Fibroblast of gingiva (primary cell): ENCODE measurements around the gene LILRB3.
"Not testable (repeated sequence)": the region's sequence is repeated elsewhere in the genome, so short reads cannot be mapped to it uniquely, and the experiment has no call there.

Source experiments
- DNase-seq: peaks from one replicate; pipeline ENCODE4 v3.0.0-alpha.2; 2011; ENCODE audit warnings: low read depth

The LILRB3 gene

DNA sequence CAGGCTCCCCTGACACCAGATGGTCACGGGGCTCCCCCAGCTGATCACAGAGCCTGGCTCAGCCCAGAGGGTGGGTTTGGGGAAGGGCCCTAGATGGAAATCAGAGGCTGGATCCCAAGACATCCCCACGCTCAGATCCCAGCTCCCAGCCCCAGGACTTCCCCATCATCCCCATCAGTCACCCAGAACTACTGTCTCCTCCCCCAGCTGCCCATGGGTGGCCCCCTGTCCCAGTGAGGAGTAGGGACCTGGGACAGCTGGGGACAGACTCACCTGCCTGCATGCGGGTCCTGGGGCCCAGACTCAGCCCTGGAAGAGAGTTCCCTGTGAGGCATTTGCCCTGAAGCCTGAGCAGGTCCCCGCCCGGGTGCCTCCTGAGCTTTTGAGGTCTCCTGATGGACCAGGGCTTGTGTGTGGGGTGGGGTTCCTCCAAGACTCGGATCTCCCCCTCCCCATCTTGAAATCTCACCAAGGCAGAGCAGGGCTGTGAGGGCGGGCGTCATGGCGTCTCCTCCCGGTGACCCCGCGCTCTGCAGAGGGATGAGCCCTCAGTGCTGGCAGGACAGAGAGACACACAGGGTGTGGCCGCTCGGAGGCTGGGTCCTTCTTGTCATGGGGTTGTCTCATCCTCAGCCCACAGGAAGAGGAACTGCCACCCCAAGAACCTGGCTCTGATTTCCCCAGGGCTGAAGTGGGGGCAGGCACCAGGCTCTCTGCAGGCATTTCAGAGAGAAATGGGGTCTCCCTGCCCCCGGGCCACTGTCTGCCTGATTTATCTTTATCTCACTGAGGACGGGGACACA, at the start of gene LILRB3:
Gene LILRB3 (minus strand): TSS at position 534 of the 803 bp plus-strand sequence. CDS start 31 bp downstream, at position 503.
- not testable (repeated sequence) for DNase-seq

DNA sequence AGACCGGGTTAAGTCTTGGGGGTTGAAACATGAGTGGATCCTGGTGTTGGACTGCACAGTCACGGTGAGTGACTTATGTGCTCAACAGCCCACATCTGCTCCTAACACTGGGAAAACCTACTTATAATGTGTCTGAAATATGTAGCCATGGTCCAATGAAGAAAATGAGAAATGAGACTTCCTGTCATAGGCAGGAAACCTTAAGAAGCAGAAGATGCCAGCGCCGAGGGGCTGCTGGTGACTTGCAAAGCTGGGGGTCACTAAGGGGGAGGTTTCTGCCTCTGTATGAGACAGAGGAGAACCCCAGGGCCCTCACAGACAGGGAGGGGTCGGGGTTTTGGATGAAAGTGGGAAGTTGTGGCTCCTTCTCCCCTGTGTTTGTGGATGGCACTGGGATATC, 49.4 kb upstream of the LILRB3 start:
- DNase-seq, result not testable (repeated sequence)

- DNase-seq, result not testable (repeated sequence)
These were observed 48.8 kb upstream of the LILRB3 start for GRCh38 chr19:54271587-54271986.

- DNase-seq, result no peak
These were observed 48.3 kb upstream of the LILRB3 start for GRCh38 chr19:54271106-54271505.

DNA sequence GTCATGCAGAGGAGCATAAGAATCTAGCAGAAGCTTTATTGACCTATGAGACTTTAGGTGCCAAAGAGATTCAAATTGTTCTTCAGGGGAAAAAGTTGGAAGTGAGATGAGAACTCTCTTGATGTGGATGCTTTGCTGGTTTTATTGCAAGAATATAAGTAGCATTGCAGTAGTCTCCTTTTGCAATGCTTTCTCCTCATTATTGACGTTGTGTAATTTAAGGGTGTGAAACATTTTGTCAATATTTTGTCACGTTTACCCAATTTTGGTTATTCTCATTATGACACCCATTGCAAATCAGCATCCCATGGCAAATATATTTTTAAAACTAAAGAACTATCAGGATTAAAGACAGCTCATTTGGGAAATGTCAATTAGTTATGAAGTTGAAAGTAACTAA, 46.1 kb upstream of the LILRB3 start:
- no peak for DNase-seq

- peak; percentile 30 for DNase-seq
These were observed 43.3 kb upstream of the LILRB3 start for GRCh38 chr19:54266133-54266532.

DNA sequence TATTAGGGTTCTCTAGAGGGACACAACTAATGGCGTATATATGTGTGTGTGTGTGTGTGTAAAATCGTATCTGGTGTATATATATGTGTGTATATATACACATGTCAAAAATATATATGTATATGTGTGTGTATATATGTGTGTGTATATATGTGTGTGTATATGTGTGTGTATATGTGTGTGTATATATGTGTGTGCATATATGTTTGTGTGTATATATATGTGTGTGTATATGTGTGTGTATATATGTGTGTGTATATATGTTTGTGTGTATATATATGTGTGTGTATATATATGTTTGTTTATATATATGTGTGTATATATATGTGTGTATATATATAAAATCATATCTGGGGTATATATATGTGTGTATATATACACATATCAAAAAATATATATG, 39.7 kb upstream of the LILRB3 start:
- no peak for DNase-seq

DNA sequence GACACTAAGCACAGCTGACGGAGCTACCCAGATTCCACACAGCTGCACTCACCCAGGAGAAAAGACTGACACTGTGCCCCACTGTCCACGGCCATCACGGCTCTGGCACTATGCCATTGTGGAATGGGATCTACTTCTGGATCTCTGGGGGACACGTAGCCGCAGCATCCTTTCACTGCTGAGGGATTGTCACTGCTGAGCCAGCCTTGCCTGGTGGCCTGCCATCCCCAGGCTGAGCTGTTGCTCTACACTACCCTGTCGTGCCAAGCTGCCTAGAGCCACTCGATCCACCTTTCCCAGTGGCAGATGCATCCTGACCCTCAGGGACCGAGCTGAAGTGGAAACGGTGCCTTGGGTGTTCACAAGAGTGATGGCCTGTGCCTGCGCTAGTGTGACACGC, 39.3 kb upstream of the LILRB3 start:
- DNase-seq, result no peak

DNA sequence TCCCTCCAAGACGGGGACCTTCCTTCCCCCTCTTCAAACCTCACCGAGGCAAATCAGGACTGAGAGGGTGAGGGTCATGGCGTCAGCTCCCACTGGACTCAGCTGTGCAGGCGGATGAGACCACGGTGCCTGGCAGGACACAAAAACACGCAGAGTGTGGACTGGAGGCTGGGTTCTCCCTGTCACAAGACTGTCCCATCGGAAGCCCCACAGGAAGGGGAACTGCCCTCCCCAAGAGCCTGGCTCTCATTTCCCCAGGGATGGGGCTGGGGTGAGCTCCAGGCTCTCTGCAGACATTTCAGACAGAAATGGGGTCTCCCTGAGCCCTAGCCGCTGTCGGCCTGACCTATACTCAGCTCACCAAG, 34.3 kb upstream of the LILRB3 start, which contains the start of gene LILRB5:
Gene LILRB5 (minus strand): TSS at position 158 of the 365 bp plus-strand sequence. CDS start 80 bp downstream, at position 78.
- DNase-seq, result no peak

DNA sequence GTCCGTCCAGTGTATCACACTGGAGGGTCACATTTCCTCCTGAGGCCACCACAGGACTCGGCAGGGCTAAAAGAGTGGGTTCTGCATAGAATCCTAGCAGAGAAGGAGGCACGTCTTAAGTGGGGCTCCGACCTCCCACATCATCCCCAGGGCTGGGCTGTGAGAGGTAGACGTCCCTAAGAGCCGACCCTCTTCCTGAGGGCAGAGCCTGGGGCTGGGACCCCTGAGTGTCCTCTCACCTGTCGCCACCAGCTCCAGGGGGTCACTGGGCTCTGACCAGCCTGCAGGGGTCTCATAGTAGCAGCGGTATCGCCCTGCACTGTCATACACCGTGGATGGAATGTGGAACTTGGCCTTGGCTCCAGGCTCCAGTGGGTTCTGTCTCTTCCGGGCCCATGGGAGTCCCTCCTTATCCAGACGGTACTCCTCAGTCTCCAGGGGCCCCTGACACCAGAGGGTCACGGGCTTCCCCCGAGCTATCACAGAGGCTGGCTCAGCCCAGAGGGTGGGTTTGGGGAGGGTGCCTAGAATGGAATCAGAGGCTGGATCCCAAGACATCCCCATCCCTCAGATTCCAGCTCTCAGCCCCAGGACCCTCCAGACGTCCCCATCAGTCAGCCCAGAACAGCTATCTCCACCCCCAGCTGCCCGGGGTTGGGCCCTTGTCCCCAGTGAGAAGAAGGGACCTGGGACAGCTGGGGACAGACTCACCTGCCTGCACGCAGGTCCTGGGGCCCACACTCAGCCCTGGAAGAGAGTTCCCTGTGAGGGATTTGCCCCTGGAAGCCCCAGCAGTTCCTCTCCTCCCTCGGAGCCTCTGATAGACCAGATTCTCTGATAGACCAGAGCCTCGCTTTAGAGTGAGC, 33.7 kb upstream of the LILRB3 start:
- DNase-seq, result no peak

GRCh38 chr19:54255105-54255775, 32.4 kb upstream of the LILRB3 start:
- DNase-seq, result no peak

DNA sequence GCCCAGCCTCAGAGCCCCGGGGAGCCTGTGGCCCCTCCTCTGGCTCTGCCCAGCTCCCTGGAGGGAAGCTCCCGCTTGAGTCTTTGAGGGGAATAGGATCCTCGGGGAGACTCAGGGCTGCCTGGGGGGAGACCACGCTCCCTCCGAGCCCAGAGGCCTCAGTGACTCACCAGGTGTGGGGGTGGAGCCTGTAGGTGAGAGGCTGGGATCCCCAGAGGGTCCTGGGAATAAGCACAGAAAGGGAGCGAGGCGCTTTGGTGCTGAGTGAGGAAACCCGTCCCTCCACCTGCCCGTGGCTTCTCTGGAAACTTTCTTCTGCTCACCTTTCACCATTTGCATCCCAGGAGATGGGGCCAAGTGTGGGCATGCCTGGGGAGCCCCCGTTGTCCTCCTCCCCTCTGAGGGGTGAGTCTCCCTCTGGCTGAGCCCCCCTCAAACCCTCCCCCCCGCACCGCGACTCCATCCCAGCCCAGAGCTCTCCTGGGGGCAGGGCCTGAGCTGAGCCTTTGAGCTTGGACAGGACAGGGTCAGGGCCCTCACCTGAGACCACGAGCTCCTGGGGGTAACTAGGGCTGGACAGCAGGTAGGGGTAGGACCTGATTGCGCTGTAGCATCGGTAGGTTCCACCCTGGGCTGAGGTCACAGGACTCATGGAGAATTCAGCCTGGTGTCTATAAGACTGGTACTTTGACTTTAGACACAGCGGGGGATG, 31.5 kb upstream of the LILRB3 start:
- no peak for DNase-seq

DNA sequence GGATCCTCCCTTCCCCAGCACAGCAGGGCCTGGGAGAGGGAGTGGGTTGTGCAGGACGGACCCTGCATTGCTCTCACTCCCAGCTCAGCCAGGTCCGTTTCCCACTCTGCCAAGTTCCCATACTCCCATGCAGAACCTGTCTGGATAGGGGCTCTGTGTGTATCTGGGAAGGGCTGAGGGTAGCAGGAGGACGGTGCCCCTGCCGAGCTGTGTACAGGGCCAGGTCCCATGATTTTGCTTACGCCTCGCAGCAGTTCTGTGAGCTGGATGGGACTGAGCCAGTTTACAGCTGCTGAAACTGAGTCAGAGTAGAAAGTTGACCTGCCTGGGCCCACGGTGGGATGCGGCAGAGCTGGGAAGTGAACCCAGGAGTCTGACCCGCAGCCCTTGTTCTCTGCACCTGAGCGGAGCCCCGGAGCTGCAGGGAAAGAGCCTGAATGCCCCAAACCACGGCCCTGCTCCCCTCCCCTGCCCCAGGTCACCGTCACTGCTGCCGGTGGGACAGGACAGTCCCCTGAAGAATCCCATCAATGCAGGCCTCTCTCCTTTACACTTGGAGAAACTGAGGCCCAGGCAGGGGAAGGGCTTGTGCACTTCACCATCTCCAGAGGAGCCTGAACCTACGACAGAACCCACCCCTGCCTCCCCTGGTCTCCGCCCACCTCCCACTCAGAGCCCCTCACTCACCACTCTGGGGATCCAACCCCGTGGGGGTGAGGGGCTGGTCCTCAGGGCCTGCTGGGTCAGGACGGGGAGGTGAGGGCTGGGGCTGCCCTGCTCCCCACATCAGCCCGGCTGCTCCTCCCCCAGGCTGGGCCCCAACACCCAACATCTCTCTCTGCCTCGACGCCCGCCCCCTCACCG, 30.8 kb upstream of the LILRB3 start:
- no peak for DNase-seq

DNA sequence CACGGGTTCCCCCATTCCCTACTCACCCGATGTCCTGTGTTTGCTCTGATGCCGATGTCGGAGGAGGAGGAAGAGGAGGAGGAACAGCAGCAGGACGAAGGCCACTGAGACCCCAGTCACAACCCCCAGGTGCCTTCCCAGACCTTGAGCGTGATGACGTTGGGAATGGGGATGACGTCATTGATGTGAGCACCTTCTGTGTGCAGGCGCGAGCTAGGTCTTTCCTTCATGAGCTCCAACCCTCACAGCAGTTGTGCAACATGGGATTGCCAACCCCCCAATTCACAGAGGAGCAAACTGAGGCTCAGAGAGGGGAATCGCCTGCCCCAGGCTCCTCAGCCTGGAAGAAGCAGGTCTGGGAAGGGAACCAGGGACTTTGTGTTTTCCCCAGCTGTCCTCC, 30.0 kb upstream of the LILRB3 start:
- no peak for DNase-seq

GRCh38 chr19:54252243-54252642, 29.4 kb upstream of the LILRB3 start:
- DNase-seq, result no peak

- DNase-seq, result no peak
These were observed 25.3 kb upstream of the LILRB3 start for GRCh38 chr19:54248016-54248601.

- DNase-seq, result no peak
These were observed 24.5 kb upstream of the LILRB3 start for GRCh38 chr19:54247106-54247930.

DNA sequence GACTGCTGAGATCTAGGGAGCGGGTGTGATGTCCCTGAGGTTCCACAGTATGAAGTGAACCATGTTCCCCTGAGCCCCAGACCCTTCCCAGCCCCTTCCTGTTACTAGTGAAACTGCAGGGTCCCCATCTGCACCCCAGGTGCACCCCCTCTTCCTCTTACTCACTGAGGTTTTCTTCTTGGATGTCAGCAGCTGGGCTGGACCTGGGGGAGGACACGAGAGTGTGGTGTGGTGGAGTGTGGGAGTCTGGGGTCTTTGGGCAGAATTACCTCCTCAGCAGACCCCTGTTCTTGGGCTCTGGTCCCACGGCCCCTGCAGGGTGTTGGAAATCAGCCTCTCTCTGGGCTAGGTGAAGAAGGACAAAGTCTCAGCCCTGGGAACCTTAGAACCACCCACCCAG, 23.1 kb upstream of the LILRB3 start:
- no peak for DNase-seq

DNA sequence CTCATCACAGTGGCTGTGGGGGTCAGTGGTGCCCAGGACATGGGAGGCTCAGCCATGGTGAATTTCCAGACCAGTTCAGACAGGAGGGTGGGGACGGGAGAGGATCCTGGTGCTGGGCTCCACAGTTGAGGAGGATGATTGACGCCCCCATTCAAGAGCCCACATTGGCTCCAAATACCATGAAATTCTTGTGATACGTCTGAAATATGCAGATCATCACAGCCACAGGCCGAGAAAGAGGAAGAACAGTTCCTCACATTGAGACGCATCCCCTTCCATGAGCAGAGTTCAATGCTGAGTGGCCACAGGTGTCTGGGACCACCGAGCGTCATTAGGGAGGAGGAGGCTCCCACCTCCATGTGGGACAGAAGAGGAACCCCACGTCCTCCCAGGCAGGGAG, 21.0 kb upstream of the LILRB3 start:
- not testable (repeated sequence) for DNase-seq

DNA sequence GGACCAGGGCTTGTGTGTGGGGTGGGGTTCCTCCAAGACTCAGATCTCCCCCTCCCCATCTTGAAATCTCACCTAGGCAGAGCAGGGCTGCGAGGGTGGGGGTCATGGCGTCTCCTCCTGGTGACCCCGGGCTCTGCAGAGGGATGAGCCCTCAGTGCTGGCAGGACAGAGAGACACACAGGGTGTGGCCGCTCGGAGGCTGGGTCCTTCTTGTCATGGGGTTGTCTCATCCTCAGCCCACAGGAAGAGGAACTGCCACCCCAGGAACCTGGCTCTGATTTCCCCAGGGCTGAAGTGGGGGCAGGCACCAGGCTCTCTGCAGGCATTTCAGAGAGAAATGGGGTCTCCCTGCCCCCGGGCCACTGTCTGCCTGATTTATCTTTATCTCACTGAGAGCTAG, 19.8 kb upstream of the LILRB3 start, which contains the start of gene LILRA6:
Gene LILRA6 (minus strand): TSS at position 145 of the 400 bp plus-strand sequence.
- DNase-seq, result not testable (repeated sequence)
